ENCODE results near the gene DAPK2.

DNA sequence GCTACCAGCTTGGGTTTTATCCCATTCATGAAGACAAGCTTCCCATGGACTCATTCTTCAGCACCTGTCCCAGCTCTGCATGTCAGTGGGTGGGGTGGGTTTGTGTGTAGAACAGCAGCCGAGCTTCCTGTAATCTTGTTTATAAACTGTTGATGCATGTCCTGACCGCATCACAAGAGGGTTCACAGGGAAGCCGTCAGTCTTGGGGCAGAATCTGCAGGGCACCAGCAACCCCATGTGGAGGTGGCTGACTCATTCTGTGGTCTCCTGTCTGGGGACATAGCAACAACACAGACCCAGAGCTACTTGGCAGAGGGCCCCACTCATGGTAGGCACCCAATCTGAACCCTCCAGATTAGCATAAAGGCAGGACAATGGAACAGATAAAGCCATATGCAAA is 35.6 kb downstream of the DAPK2 start:
- TF ChIP-seq, protein P1, sequence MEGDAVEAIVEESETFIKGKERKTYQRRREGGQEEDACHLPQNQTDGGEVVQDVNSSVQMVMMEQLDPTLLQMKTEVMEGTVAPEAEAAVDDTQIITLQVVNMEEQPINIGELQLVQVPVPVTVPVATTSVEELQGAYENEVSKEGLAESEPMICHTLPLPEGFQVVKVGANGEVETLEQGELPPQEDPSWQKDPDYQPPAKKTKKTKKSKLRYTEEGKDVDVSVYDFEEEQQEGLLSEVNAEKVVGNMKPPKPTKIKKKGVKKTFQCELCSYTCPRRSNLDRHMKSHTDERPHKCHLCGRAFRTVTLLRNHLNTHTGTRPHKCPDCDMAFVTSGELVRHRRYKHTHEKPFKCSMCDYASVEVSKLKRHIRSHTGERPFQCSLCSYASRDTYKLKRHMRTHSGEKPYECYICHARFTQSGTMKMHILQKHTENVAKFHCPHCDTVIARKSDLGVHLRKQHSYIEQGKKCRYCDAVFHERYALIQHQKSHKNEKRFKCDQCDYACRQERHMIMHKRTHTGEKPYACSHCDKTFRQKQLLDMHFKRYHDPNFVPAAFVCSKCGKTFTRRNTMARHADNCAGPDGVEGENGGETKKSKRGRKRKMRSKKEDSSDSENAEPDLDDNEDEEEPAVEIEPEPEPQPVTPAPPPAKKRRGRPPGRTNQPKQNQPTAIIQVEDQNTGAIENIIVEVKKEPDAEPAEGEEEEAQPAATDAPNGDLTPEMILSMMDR (IDR thresholded peaks at IDR 0.05): peak in 2 of 6 experiments; percentile 19 to 32
- no peak for TF ChIP-seq POLR2A (IDR thresholded peaks at IDR 0.05)

Data from Peyer's patch (tissue), 4 donors.